ENCODE measurements around the gene WDR18.
A peak's percentile ranks its signal among the peaks of the same experiment; 100 is the strongest.

WDR18 gene

GRCh38 chr19:993361-993830, 9.3 kb downstream of the WDR18 start:
- DNase-seq = no peak

GRCh38 chr19:993831-994393, 9.8 kb downstream of the WDR18 start:
- DNase-seq = no peak

- no peak for DNase-seq
Measured at GRCh38 chr19:994516-994915, 10.4 kb downstream of the WDR18 start.

- peak; percentile 71 for DNase-seq
Measured at GRCh38 chr19:995051-995827, 11.1 kb downstream of the WDR18 start.

GRCh38 chr19:996051-996838, 12.1 kb downstream of the WDR18 start:
- no peak for DNase-seq

GRCh38 chr19:998064-998463, 13.9 kb downstream of the WDR18 start:
- no peak for DNase-seq

GRCh38 chr19:999379-999719, 15.2 kb downstream of the WDR18 start:
- no peak for DNase-seq

GRCh38 chr19:1000095-1000494, 15.9 kb downstream of the WDR18 start, which contains the start of gene GRIN3B:
Gene GRIN3B, plus strand, starts transcription at chr19:1000419. Its CDS starts 19 bp downstream, at chr19:1000438.
- DNase-seq = no peak

GRCh38 chr19:1000591-1001537, 16.7 kb downstream of the WDR18 start:
- DNase-seq = no peak

GRCh38 chr19:1001538-1002166, 17.5 kb downstream of the WDR18 start:
- DNase-seq = no peak

GRCh38 chr19:1002600-1002999, 18.5 kb downstream of the WDR18 start:
- no peak for DNase-seq

- DNase-seq = no peak
Measured at GRCh38 chr19:1003283-1003682, 19.1 kb downstream of the WDR18 start.

GRCh38 chr19:1004204-1004802, 20.2 kb downstream of the WDR18 start:
- DNase-seq = no peak

GRCh38 chr19:1004803-1005664, 20.9 kb downstream of the WDR18 start:
- DNase-seq = no peak

GRCh38 chr19:1006711-1007398, 22.7 kb downstream of the WDR18 start:
- no peak for DNase-seq

- no peak for DNase-seq
Measured at GRCh38 chr19:1007399-1008251, 23.5 kb downstream of the WDR18 start.

GRCh38 chr19:1008268-1009040, 24.3 kb downstream of the WDR18 start:
- DNase-seq = no peak

Data from NCI-H2029 (cell line).